Fibroblast of villous mesenchyme (primary cell): Measurements from ENCODE around the gene ULBP3. TPM values are rescaled to one million over a fixed set of nuclear protein-coding genes. Genes with fewer than 3 reads are reported as not detected.

Experiments
- DNase-seq: peaks from one replicate; pipeline ENCODE4 v3.0.0-alpha.2; 2010; ENCODE audit warnings: low read depth
- H3K4me3 ChIP-seq: 2 replicates; pipeline ENCODE4 v1.5.1; 2011; ENCODE audit warnings: low read depth, mild to moderate bottlenecking, low read length
- CTCF ChIP-seq: IDR thresholded peaks from 2 replicates; pipeline ENCODE4 v1.5.1; 2012; ENCODE audit warnings: low read depth, mild to moderate bottlenecking, low read length; ENCODE audit not compliant: insufficient read depth
- total RNA-seq: library from RNA; depleted of rRNA; stranded (reverse); fragments of >200 nt; gene quantifications from 2 replicates; pipeline ENCODE4 v1.2.3, GENCODE V29; 2012

Gene ULBP3
- total RNA-seq, 1 donor = 17.3 TPM

- no peak for TF ChIP-seq CTCF
- no peak overlapping the region for H3K4me3 ChIP-seq
- no peak for DNase-seq
These were observed 11.4 kb downstream of the ULBP3 start for GRCh38 chr6:150057501-150057951.

- no peak for TF ChIP-seq CTCF
- no peak for DNase-seq
- no peak overlapping the region for H3K4me3 ChIP-seq
These were observed 12.0 kb downstream of the ULBP3 start for GRCh38 chr6:150056916-150057315.

- DNase-seq = no peak
- H3K4me3 ChIP-seq = no peak overlapping the region
- TF ChIP-seq CTCF = no peak
These were observed 12.8 kb downstream of the ULBP3 start for GRCh38 chr6:150056156-150056555.

GRCh38 chr6:150055131-150055530 lies 13.8 kb downstream of the ULBP3 start:
- no peak for DNase-seq
- H3K4me3 ChIP-seq = no peak overlapping the region

GRCh38 chr6:150053450-150053849 lies 15.5 kb downstream of the ULBP3 start:
- H3K4me3 ChIP-seq = no peak overlapping the region
- no peak for TF ChIP-seq CTCF
- no peak for DNase-seq

More at GRCh38 chr6:150055131-150055530, 13.8 kb downstream of the ULBP3 start:
- no peak for TF ChIP-seq CTCF

- TF ChIP-seq CTCF = no peak
- DNase-seq = no peak
These were observed 18.1 kb downstream of the ULBP3 start for GRCh38 chr6:150050846-150051245.

GRCh38 chr6:150048099-150048498 lies 20.8 kb downstream of the ULBP3 start:
- H3K4me3 ChIP-seq = no peak overlapping the region
- TF ChIP-seq CTCF = no peak
- no peak for DNase-seq

More at GRCh38 chr6:150050846-150051245, 18.1 kb downstream of the ULBP3 start:
- no peak overlapping the region for H3K4me3 ChIP-seq
